HepG2 (cell line): ENCODE measurements around the gene PYGB. TPM values are rescaled to one million over a fixed set of nuclear protein-coding genes. Genes with fewer than 3 reads are reported as not detected.
A peak's percentile ranks its signal among the peaks of the same experiment; 100 is the strongest.

Experiments
- ATF4 ChIP-seq, 2 experiments: fragments of 450-650 bp in 1 of 2; sonication (generic) in 1 of 2; formaldehyde crosslinking; IDR thresholded peaks; 2 replicates each; pipeline versions ENCODE4 v1.5.0 to v1.8.0; 2020 to 2022; ENCODE audit warnings: mild to moderate bottlenecking in 1 of 2, missing genetic modification reagents in 1 of 2
- BCL3 ChIP-seq: sonication (generic); formaldehyde crosslinking; IDR thresholded peaks from 2 replicates; pipeline ENCODE4 v1.5.1; 2020; ENCODE audit warnings: mild to moderate bottlenecking, missing genetic modification reagents, moderate library complexity
- DRAP1 ChIP-seq: IDR thresholded peaks from 2 replicates; pipeline ENCODE4 v1.6.1; 2016; ENCODE audit warnings: missing genetic modification reagents, missing compliant biosample characterization
- EEA1 ChIP-seq: sonication (generic); formaldehyde crosslinking; IDR thresholded peaks from 2 replicates; pipeline ENCODE4 v1.5.1; 2020; ENCODE audit warnings: mild to moderate bottlenecking, missing genetic modification reagents, borderline replicate concordance
- EHMT2 ChIP-seq: fragments of 200-600 bp; sonication (generic); IDR thresholded peaks from 2 replicates; pipeline ENCODE4 v1.7.0; 2017; ENCODE audit warnings: antibody characterized with exemption, low read depth, low read length, borderline replicate concordance
- HMGXB4 ChIP-seq, 2 experiments: sonication (generic) in 1 of 2; formaldehyde crosslinking in 1 of 2; IDR thresholded peaks; 2 replicates each; pipeline versions ENCODE4 v1.4.0 to v1.6.1; 2018 to 2020; ENCODE audit warnings: missing genetic modification reagents in 2 of 2, borderline replicate concordance in 1 of 2, low read depth in 1 of 2, mild to moderate bottlenecking in 1 of 2, missing biosample characterization in 1 of 2
- ISX ChIP-seq: sonication (generic); formaldehyde crosslinking; conservative IDR thresholded peaks from 2 replicates; pipeline ENCODE4 v1.5.0; 2020; ENCODE audit warnings: missing genetic modification reagents
- KDM5B ChIP-seq: sonication (generic); formaldehyde crosslinking; IDR thresholded peaks from 2 replicates; pipeline ENCODE4 v1.4.0; 2020; ENCODE audit warnings: missing genetic modification reagents, mild to moderate bottlenecking, borderline replicate concordance
- NAIF1 ChIP-seq: sonication (generic); formaldehyde crosslinking; IDR thresholded peaks from 2 replicates; pipeline ENCODE4 v1.5.0; 2020; ENCODE audit warnings: mild to moderate bottlenecking, missing genetic modification reagents, borderline replicate concordance
- POGZ ChIP-seq: sonication (generic); formaldehyde crosslinking; IDR thresholded peaks from 2 replicates; pipeline ENCODE4 v1.4.0; 2020; ENCODE audit warnings: mild to moderate bottlenecking, missing genetic modification reagents
- PRDM15 ChIP-seq: sonication (generic); formaldehyde crosslinking; IDR thresholded peaks from 2 replicates; pipeline ENCODE4 v1.4.0; 2020; ENCODE audit warnings: missing genetic modification reagents
- SRSF4 ChIP-seq: fragments of 200-400 bp; formaldehyde crosslinking; IDR thresholded peaks from one replicate; pipeline ENCODE4 v1.6.1; 2018; ENCODE audit warnings: mild to moderate bottlenecking, low read depth, low read length, moderate library complexity; ENCODE audit not compliant: poor library complexity, severe bottlenecking
- ZNF296 ChIP-seq: sonication (generic); formaldehyde crosslinking; conservative IDR thresholded peaks from 2 replicates; pipeline ENCODE4 v1.5.0; 2020; ENCODE audit warnings: mild to moderate bottlenecking, missing genetic modification reagents
- ZNF34 ChIP-seq: sonication (generic); formaldehyde crosslinking; IDR thresholded peaks from 2 replicates; pipeline ENCODE4 v1.4.0; 2020; ENCODE audit warnings: mild to moderate bottlenecking, missing genetic modification reagents, borderline replicate concordance
- ZNF780A ChIP-seq: sonication (generic); formaldehyde crosslinking; IDR thresholded peaks from 2 replicates; pipeline ENCODE4 v1.8.0; 2022; ENCODE audit warnings: mild to moderate bottlenecking, missing genetic modification reagents, moderate library complexity
- polyA plus RNA-seq, 8 experiments: library from polyadenylated mRNA; depleted of rRNA in 3 of 8; stranded (reverse) in 7 of 8; unstranded in 1 of 8; fragments of >200 nt; fragmentation: Illumina TruSeq in 4 of 8; extraction: Trizol in 4 of 8; gene quantifications; 2 replicates each; pipeline versions ENCODE4 v1.2.1 to v1.2.3, GENCODE V29; 2011 to 2016; ENCODE audit warnings: low read depth in 4 of 8, missing spikeins in 1 of 8, mixed read lengths in 1 of 8; ENCODE audit not compliant: insufficient read depth in 1 of 8
- total RNA-seq, 5 experiments: library from RNA; depleted of rRNA; stranded (reverse); fragments of >200 nt; fragmentation: Illumina TruSeq; extraction: Trizol; gene quantifications; 2 replicates each; pipeline ENCODE4 v1.2.3, GENCODE V29; 2016; ENCODE audit warnings: low read depth in 1 of 5
- TF ChIP-seq, protein P1 (sequence below): fragments of 450-650 bp; IDR thresholded peaks from 2 replicates; pipeline ENCODE4 v1.6.1; 2016

Gene PYGB
- total and polyA plus RNA-seq, 2 of the 13 experiments (the other 11 are each of a cell fraction or from before 2014, with no cell fraction given): 24.2 to 86.3 TPM

DNA sequence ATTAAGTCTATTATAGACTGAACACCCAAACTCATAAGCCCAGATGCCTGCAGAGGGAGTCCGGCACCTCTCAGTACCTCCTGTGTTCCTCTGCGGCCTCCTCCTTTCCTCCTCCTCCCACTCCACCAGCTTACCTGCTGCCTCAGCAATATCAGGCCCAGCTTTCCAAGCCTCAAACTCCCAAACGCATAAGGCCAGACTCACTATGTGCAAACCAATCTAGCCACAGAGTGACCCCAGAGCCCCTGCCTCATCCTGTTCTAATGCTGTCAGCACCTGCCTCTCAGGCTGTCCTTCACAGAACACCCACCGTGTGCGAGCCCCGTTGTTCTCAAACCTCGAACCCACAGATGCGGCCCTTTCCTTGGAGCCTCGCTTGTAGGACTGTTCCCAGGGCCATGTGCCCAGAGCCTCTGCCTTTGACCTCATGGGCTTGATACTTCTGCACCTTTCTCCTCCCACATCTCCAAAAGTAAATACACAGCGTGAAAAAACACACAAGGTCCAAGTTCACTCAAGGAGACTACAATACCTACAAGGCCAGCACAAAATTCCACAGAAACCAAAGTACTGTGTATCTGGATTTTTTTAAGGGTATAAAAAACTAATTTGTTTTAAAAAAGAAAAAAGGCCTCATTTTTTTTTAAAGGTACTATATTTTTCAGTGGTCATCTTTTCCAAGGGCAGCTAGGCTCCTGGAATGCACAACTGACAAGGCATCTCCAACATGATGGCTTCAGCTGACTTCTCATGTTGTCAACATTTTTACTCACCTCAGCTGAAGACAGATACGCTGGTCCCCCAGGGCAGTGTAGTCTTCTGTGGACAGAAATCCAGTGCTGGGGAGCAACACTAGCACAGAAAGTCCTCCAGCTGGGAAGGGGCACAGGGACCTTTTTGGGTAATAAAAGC, 90.5 kb downstream of the PYGB start (continued):
- 0 out of 2 replicates have a peak, but pooled peaks have one; percentile 72 for TF ChIP-seq ZNF296 (CRISPR knock-in tag)
- peak; percentile 41 to 73; a peak in 3 of 4 replicates for TF ChIP-seq HMGXB4 (CRISPR knock-in tag; IDR thresholded peaks at IDR 0.05; ENCODE audit: borderline replicate concordance in 1 of 2, low read depth in 1 of 2)
- TF ChIP-seq BCL3 (CRISPR knock-in tag): peak; percentile 86
- TF ChIP-seq SRSF4: no peak
- TF ChIP-seq EHMT2: no peak; the same call in 1 of the 2 replicates
- TF ChIP-seq DRAP1 (CRISPR knock-in tag): peak; percentile 47; the same call in 1 of the 2 replicates
- no peak for TF ChIP-seq ISX
- TF ChIP-seq POGZ (CRISPR knock-in tag): peak; percentile 77; the same call in 1 of the 2 replicates
- TF ChIP-seq KDM5B: peak; percentile 87; the same call in 1 of the 2 replicates
- TF ChIP-seq ZNF780A: no peak
- TF ChIP-seq ZNF34: no peak
- no peak for TF ChIP-seq EEA1 (CRISPR knock-in tag)
- TF ChIP-seq, protein P1, sequence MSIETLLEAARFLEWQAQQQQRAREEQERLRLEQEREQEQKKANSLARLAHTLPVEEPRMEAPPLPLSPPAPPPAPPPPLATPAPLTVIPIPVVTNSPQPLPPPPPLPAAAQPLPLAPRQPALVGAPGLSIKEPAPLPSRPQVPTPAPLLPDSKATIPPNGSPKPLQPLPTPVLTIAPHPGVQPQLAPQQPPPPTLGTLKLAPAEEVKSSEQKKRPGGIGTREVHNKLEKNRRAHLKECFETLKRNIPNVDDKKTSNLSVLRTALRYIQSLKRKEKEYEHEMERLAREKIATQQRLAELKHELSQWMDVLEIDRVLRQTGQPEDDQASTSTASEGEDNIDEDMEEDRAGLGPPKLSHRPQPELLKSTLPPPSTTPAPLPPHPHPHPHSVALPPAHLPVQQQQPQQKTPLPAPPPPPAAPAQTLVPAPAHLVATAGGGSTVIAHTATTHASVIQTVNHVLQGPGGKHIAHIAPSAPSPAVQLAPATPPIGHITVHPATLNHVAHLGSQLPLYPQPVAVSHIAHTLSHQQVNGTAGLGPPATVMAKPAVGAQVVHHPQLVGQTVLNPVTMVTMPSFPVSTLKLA: peak; percentile 48; the same call in 1 of the 2 replicates
- peak; percentile 72; the same call in 1 of the 2 replicates for TF ChIP-seq NAIF1 (CRISPR knock-in tag)
- no peak; the same call in 1 of the 2 replicates for TF ChIP-seq PRDM15 (CRISPR knock-in tag)
- TF ChIP-seq ATF4 (CRISPR knock-in tag; IDR thresholded peaks at IDR 0.05): no peak
